EL (cell line): ENCODE results near the gene NME7.
"Not testable (repeated sequence)": the region's sequence is repeated elsewhere in the genome, so short reads cannot be mapped to it uniquely, and the experiment has no call there.

Experiments used
- DNase-seq: peaks from one replicate; pipeline ENCODE4 v3.0.0-alpha.2; 2016

Gene NME7

DNA sequence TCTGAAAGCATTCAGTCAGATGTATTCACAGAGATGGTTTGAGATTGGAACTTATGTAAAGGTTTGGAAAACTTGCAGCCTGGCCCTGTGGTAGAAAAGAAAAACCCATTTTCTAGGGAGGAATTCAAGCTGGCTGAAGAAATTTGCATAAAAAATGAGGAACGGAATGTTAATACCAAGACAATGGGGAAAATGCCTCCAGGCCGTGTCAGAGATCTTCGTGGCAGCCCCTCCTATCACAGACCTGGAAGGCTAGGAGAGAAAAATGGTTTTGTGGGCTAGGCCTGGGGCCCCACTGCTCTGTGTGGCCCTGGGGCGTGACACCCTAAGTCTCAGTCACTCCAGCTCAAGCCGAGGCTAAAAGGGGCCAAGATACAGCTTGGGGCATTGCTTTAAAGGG, 26.7 kb downstream of the NME7 start:
- no peak for DNase-seq

- no peak for DNase-seq
Observed at GRCh38 chr1:169339773-169340172, 27.8 kb downstream of the NME7 start.

DNA sequence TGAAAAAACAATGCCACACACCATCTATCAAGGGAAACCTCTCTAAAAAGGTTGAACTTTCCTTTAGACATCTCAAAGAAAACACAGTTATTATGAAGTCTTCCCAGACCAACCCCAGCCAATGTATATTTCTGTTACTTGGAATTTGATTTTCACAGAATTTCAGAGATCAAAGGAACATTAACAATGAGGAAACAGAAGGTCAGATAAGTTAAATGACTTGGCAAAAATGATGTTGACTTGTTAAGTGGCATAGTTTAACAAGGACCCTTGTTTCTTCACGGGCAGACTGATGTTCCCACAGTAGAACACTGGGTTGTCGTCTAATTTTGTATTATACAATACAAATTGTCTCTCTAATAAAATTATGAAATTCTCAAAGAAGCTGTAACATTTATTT, 29.0 kb downstream of the NME7 start:
- DNase-seq = no peak

DNA sequence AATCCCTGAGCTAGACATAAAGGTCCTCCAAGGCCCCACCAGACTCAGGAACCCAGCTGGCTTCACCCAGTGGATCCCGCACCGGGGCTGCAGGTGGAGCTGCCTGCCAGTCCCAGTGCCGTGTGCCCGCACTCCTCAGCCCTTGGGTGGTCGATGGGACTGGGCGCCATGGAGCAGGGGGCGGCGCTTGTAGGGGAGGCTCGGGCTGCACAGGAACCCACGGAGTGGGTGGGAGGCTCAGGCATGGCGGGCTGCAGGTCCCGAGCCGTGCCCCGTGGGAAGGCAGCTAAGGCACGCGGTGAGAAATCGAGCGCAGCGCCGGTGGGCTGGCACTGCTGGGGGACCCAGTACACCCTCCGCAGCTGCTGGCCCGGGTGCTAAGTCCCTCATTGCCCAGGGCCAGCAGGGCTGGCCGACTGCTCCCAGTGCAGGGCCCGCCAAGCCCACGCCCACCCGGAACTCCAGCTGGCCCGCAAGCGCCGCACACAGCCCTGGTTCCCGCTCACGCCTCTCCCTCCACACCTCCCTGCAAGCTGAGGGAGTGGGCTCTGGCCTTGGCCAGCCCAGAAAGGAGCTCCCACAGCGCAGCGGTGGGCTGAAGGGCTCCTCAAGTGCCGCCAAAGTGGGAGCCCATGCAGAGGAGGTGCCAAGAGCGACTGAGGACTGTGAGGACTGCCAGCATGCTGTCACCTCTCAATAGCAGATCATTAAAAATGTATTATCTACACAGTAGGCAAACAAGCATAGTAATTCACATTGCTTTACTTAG, 30.5 kb downstream of the NME7 start:
- not testable (repeated sequence) for DNase-seq

DNA sequence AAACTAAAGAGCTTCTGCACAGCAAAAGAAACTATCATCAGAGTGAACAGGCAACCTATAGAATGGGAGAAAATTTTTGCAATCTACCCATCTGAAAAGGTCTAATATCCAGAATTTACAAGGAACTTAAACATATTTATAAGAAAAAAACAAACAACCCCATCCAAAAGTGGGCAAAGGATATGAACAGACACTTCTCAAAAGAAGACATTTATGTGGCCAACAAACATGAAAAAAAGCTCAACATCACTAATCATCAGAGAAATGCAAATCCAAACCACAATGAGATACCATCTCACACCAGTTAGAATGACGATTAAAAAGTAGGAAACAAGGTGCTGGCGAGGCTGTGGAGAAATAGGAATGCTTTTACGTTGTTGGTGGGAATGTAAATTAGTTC, 32.9 kb downstream of the NME7 start:
- not testable (repeated sequence) for DNase-seq

DNA sequence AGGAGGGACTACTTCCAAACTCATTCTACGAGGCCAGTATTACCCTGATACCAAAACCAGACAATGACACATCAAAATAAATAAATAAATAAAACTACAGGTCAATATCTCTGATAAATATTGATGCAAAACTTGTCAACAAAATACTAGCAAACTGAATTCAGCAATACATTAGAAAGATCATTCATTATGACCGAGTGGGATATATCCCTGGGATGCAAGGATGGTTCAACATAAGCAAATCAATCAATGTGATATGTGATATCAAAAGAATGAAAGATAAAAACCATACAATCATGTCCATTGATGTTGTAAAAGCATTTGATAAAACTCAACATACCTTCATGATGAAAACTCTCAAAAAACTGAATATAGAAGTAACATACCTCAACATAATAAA, 36.7 kb downstream of the NME7 start:
- DNase-seq = no peak

DNA sequence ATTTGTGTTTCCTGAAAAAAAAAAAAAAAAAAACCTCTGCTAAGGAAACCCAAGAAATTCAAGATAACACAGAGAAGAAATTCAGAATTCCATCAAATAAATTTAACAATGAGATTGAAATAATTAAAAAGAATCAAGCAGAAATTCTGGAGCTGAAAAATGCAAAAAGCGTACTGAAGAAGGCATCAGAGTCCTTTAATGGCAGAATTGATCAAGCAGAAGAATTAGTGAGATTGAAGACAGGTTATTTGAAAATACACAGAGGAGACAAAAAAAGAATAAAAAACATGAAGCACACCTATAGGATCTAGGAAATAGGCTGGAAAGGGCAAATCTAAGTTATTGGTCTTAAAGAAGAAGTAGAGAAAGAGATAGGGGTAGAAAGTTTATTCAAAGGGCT, 38.2 kb downstream of the NME7 start:
- no peak for DNase-seq

DNA sequence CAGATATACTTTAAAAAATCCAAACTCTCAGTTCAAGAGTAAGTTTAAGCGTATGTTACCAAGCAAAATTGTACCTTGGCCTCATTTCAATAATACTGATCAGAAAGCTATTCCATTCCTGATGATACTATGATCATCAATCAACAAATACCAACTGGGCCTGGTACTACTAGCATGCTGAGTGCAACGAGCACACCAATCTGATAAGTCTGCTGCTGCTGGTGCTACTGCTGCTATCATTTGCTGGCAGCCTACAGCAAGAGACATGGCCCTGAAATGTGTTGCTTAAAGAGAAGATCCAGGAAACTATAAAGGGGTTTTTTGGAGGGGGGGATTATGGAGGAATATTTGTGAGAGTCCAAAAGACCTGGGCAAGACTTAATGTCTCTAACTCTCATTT, 39.7 kb downstream of the NME7 start:
- DNase-seq = no peak

DNA sequence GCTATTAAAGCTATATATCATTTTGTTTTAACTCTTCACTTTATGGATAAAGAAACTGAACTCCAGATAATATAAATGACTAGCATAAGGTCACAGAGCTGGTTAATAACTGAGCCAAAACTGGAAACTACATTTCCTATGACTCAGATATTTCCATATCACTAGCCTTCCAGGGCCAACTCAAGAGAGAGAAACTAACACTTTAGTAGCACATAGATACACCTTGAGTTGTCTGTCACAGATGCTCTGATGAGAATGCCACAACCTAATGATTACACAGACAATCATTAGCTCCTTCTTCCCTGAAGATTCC, 40.7 kb downstream of the NME7 start:
- peak; percentile 31 for DNase-seq

GRCh38 chr1:169326261-169326955, 41.2 kb downstream of the NME7 start:
- DNase-seq = no peak

- no peak for DNase-seq
Observed at GRCh38 chr1:169325117-169325516, 42.5 kb downstream of the NME7 start.

- DNase-seq = no peak
Observed at GRCh38 chr1:169322138-169322537, 45.5 kb downstream of the NME7 start.

GRCh38 chr1:169321539-169321938, 46.1 kb downstream of the NME7 start:
- peak; percentile 50 for DNase-seq

- DNase-seq = no peak
Observed at GRCh38 chr1:169318536-169319244, 48.9 kb downstream of the NME7 start.

DNA sequence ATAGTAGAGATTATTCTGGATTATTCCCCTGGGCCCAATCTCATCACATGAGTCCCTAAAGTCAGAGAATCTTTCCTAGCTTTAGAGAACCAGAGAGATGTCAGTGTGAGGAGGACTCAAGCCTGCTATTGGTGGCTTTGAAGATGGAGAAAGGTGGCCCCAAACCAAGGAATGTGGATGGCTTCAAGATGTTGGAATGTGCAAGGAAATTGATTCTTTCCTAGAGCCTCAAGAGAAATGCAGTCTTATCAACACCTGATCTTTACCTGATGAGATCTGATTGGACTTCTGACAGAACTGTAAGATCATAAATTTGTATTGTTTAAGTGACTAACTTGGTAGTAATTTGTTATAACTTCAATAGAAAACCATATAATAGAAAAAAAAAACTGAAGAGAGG, 51.0 kb downstream of the NME7 start:
- DNase-seq = no peak

DNA sequence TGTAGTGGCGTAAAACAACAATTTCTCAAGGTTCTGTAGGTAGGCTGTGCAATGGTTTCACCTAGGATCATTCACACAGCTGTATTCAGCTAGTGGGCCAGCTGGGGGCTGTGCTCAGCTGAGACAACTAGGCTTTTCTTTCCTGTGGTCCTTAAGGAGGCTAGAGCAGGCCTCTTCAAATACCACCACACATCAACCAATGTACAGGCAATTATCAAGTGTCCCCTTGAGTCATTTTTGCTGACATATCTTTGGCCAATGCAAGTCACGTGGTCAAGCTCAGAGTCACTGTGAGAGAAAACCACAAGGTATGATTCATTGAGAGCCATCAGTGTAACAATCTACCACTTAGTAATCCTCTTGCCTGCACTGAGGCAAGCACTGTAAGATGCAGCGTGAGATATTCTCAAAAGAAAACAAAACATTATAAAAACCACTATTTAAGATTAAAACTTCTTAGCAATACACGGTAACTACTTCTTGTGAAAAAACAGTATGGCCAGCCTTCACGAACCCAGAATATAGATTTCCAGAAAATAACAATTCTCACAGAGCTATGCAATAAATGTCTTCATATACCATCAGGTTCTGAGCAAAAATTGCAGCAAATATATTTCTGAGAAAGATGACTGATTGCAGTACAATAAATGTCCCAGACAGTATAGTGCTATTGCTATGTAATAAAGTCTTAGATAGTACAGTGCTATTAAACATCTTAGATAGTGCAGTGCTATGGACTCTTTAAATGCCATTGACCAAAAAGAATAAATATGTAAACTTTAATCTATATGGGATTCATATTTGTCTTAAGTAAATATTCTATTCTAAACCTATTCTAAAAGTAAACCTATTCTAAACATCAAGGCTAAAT, 55.3 kb downstream of the NME7 start:
- peak; percentile 95 for DNase-seq

DNA sequence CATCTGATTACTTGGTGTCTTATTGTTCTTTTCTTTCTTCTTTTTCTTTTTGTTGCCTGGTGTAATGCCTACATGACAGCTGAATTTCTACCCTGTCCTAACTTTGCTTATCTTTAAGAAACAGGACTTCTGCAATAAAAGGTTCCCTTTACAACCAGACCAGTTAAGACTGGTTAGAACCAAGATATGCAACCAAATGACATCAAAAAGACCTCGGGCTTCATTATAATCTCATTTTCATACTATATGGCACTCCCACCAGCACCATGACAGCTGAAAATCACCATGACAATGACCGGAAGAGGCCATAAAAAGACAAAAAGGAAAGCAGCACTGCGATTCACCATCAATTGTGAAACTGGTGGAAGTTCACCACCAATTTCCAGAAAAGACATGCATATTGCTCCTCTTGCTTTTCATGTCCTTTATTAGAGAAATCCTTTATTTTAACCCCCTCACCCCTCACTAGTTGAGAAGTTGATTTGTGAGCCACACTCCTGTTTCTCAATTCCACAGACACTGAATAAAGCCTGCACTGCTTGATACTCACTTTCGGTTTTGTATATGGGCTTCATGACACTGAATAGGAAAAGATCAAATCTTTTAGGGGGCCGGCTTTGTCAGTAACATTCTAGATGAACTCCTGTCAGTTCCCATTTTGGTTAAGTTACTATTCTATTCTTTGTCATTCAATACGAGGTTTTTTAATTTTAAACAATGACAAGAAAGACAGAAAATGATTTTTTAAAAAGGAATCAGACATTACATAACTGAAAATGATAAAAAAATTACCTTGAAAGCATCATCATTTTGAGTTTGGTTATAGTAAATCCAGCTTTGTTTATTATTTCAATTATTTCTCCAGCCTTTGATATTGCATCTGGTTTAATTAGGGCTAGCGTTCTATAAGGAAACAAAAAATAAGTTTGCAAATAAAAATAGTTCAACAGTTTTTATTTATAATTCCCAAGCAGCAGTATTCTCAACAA, 58.1 kb downstream of the NME7 start:
- DNase-seq = no peak

GRCh38 chr1:169308313-169309039, 59.1 kb downstream of the NME7 start:
- no peak for DNase-seq

GRCh38 chr1:169307176-169307575, 60.4 kb downstream of the NME7 start:
- no peak for DNase-seq

- no peak for DNase-seq
Observed at GRCh38 chr1:169305948-169306347, 61.6 kb downstream of the NME7 start.

GRCh38 chr1:169305356-169305755, 62.2 kb downstream of the NME7 start:
- no peak for DNase-seq
